T47D (cell line): ENCODE measurements around the gene CD200.

Source experiments
- DNase-seq, 2 experiments: peaks; one replicate each; pipeline versions ENCODE4 v3.0.0 to v3.0.0-alpha.2; 2011 to 2012; ENCODE audit warnings: low read depth in 1 of 2, low spot score in 1 of 2
- JUND ChIP-seq: IDR thresholded peaks from 2 replicates; pipeline ENCODE4 v1.6.1; 2012; ENCODE audit warnings: low read depth
- in situ Hi-C: cut with HindIII; loops from 2 replicates; pipeline ENCODE4 v1.10.0; 2016; ENCODE audit warnings: low sequenced_read_pairs, low pct_unique_long_range_greater_than_20kb

Gene CD200

GRCh38 chr3:112338021-112338726 lies 5.2 kb downstream of the CD200 start:
- no peak for TF ChIP-seq JUND
- no peak for DNase-seq
- in situ Hi-C loops = no loop called here

- DNase-seq = no peak
- in situ Hi-C loops = no loop called here
- TF ChIP-seq JUND = no peak
Observed at GRCh38 chr3:112338727-112339056, 5.7 kb downstream of the CD200 start.

- in situ Hi-C loops = no loop called here
- no peak for TF ChIP-seq JUND
- DNase-seq = no peak
Observed at GRCh38 chr3:112339134-112339533, 6.2 kb downstream of the CD200 start.

- in situ Hi-C loops = no loop called here
- no peak for TF ChIP-seq JUND
- no peak for DNase-seq
Observed at GRCh38 chr3:112339609-112340008, 6.7 kb downstream of the CD200 start.

GRCh38 chr3:112341386-112341785 lies 8.4 kb downstream of the CD200 start:
- no peak for TF ChIP-seq JUND
- in situ Hi-C loops = no loop called here
- no peak for DNase-seq

GRCh38 chr3:112345681-112346080 lies 12.7 kb downstream of the CD200 start:
- in situ Hi-C loops = no loop called here
- DNase-seq = no peak
- no peak for TF ChIP-seq JUND

- no peak for TF ChIP-seq JUND
- DNase-seq = no peak
- in situ Hi-C loops = no loop called here
Observed at GRCh38 chr3:112346491-112347122, 13.7 kb downstream of the CD200 start.

- TF ChIP-seq JUND = no peak
- in situ Hi-C loops = no loop called here
- no peak for DNase-seq
Observed at GRCh38 chr3:112348943-112349342, 16.0 kb downstream of the CD200 start.

GRCh38 chr3:112349557-112349956 lies 16.6 kb downstream of the CD200 start:
- no peak for DNase-seq
- TF ChIP-seq JUND = no peak
- in situ Hi-C loops = no loop called here

GRCh38 chr3:112350018-112350810 lies 17.3 kb downstream of the CD200 start:
- no peak for DNase-seq
- in situ Hi-C loops = no loop called here
- TF ChIP-seq JUND = no peak

- TF ChIP-seq JUND = no peak
- no peak for DNase-seq
- in situ Hi-C loops = no loop called here
Observed at GRCh38 chr3:112351036-112351435, 18.1 kb downstream of the CD200 start.

GRCh38 chr3:112351823-112352222 lies 18.9 kb downstream of the CD200 start:
- no peak for DNase-seq
- TF ChIP-seq JUND = no peak
- in situ Hi-C loops = no loop called here

GRCh38 chr3:112352720-112353119 lies 19.8 kb downstream of the CD200 start:
- no peak for DNase-seq
- in situ Hi-C loops = no loop called here

More at GRCh38 chr3:112352720-112353119, 19.8 kb downstream of the CD200 start:
- TF ChIP-seq JUND = no peak
